Pancreas (tissue), 10 donors: ENCODE data around the gene PML. TPM values are rescaled to one million over a fixed set of nuclear protein-coding genes. Genes with fewer than 3 reads are reported as not detected.
"Not testable (repeated sequence)": the region's sequence is repeated elsewhere in the genome, so short reads cannot be mapped to it uniquely, and the experiment has no call there.

Experiments
- ATAC-seq, 4 donors: fragments of 200-7000 bp; cut with Tn5 transposase; one replicate each; pipeline versions ENCODE4 v1.8.0 to v1.9.1; 2020; ENCODE audit warnings: mild to moderate bottlenecking in 4 of 4, moderate library complexity in 4 of 4
- DNase-seq, 6 donors: peaks; one replicate each; pipeline ENCODE4 v3.0.0-alpha.2; 2020
- FAIRE-seq: peaks from 2 replicates; lab custom pipeline; 2012; peaks lifted over from hg19 to GRCh38; lab: Jason Lieb, UNC
- H3K27ac ChIP-seq, 4 donors: fragments of 200-600 bp; sonication (generic); 1 replicate in 3 of 4; 2 replicates in 1 of 4; pipeline versions ENCODE4 v1.5.0 to v1.8.0; 2020
- H3K27me3 ChIP-seq, 4 donors: fragments of 200-600 bp; one replicate each; pipeline ENCODE4 v1.8.0; 2021
- H3K36me3 ChIP-seq, 3 donors: fragments of 200-600 bp; sonication (generic) in 1 of 3; one replicate each; pipeline versions ENCODE4 v1.5.0 to v1.8.0; 2020 to 2021
- H3K4me1 ChIP-seq, 3 donors: fragments of 200-600 bp; one replicate each; pipeline ENCODE4 v1.8.0; 2021
- H3K4me3 ChIP-seq, 4 donors: fragments of 200-600 bp; sonication (generic) in 2 of 4; one replicate each; pipeline versions ENCODE4 v1.5.0 to v1.8.0; 2020 to 2021
- H3K9me3 ChIP-seq, 4 donors: fragments of 200-600 bp; one replicate each; pipeline ENCODE4 v1.8.0; 2021
- WGBS, 2 donors: extraction: QIAGEN DNeasy Blood & Tissue Kit; methylation state at CpG; one replicate each; pipeline ENCODE4 v1.1.7; 2013; 5-methylcytosine and 5-hydroxymethylcytosine counted together
- intact Hi-C, 3 donors: fragments of 100-400 bp; cut with DNase I; formaldehyde crosslinking; loops; one replicate each; pipeline versions ENCODE4 v1.11.1 to v1.14.2; 2022
- polyA plus RNA-seq, 2 donors: library from polyadenylated mRNA; stranded (reverse); fragments of 200-250 nt; gene quantifications; one replicate each; pipeline ENCODE4 v1.2.3, GENCODE V29; 2013
- total RNA-seq, 6 donors: library from RNA; stranded (reverse); fragmentation: NEBNext Ultra II Directional in 4 of 6; extraction: Animal tissue kit (Norgen Biotek cat#: 25700) in 4 of 6; gene quantifications; one replicate each; pipeline versions ENCODE4 v1.2.1 to v1.2.4, GENCODE V29; 2021 to 2023
- TF ChIP-seq, protein P1 (sequence below), 4 donors: fragments of 200-600 bp; sonication (generic) in 3 of 4; IDR thresholded peaks; one replicate each; pipeline versions ENCODE4 v1.5.0 to v1.8.0; 2021; ENCODE audit warnings: antibody characterized with exemption in 4 of 4
- donor health status: healthy with polysubstance abuse.
- donor health status: DM: no; HTN: no; CAD: no; lungs with moderate emphysema.
- donor health status: DM: no; HTN: no; CAD: no.
- donor health status: control.
- donor health status: control.
- donor health status: Bipolar disorder and iron deficiency.
- donor health status: DM: yes; HTN: yes; CAD: no.
- donor health status: DM: no; HTN: no; CAD: no.
- donor health status: DM: no; HTN: no; CAD: no.
- donor health status: DM: yes; HTN: yes; CAD: no.

The PML gene
- total and polyA plus RNA-seq, 8 donors, result 10.6 to 31.7 (median 15.4) TPM

DNA sequence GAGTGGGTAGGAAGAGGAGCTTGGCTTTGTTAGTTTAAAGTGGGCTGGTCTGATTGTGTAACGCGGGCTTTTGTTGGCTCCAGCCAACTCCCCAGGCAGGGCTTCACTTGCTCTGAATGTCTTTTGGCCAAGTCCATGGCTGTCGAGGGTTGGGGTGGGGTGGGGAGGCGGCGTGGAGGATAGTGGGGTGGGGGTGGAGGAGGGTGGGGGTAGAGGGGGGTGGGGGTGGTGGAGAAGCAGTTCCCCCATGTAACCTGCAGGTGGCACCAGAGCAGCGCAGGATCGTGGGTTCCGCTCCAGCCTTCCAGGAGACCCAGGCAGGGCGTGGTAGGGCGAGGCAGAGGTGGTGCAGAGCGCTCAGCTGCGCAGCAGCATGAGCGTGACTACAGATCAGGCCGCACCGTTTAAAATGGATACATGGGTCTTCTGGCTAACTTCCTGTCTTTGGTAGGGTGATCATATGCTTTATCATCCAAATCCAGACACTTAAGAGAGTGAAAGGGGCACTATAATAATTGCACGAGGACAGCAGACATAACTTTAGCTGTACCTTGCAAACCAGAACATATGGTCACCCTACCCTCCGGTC lies 59.5 kb downstream of the PML start:
- peak; percentile 83 to 94 (median 90) for ATAC-seq
- Histone ChIP-seq H3K27me3 (no peaks in the 10 kb centered on the region), H3K27ac (no peak overlapping the region), H3K4me1 (peaks cover 0 to 11% (median 0%) of the 10 kb centered on the region in 3 donors), H3K4me3 (no peak overlapping the region), H3K9me3 (no peaks in the 10 kb centered on the region), H3K36me3 (no peaks in the 10 kb centered on the region)
- no peak for FAIRE-seq
- TF ChIP-seq, protein P1, sequence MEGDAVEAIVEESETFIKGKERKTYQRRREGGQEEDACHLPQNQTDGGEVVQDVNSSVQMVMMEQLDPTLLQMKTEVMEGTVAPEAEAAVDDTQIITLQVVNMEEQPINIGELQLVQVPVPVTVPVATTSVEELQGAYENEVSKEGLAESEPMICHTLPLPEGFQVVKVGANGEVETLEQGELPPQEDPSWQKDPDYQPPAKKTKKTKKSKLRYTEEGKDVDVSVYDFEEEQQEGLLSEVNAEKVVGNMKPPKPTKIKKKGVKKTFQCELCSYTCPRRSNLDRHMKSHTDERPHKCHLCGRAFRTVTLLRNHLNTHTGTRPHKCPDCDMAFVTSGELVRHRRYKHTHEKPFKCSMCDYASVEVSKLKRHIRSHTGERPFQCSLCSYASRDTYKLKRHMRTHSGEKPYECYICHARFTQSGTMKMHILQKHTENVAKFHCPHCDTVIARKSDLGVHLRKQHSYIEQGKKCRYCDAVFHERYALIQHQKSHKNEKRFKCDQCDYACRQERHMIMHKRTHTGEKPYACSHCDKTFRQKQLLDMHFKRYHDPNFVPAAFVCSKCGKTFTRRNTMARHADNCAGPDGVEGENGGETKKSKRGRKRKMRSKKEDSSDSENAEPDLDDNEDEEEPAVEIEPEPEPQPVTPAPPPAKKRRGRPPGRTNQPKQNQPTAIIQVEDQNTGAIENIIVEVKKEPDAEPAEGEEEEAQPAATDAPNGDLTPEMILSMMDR (IDR thresholded peaks at IDR 0.05), result peak; percentile 15 to 35 (median 22)
- intact Hi-C loops, result loop anchor here in 1 of 3 donors (10.0 kb wide), 1 partner anchor 271 kb away; no protein-coding TSS in a partner anchor
- 8 to 10% methylated on average over 17 of the region's 17 CpGs for WGBS, 2 donors
- DNase-seq, result peak; percentile 53 to 85 (median 69)

DNA sequence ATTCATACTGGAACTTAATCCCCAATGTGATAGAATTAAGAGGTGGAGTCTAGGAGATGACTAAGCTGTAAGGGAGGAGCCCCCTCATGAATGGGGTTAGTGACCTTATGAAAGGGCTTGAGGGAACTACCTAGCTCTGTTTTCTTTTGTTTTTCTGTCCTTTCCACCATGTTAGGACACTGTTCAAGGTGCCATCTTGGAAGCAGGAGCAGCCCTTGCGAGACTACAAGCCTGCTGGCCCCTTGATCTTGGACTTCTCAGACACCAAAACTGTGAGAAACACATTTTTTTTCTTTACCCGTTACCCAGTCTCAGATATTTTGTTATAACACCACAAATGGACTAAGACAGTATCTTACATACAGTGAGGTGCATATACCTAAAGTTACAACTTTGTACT lies 61.3 kb downstream of the PML start:
- Histone ChIP-seq H3K4me1 (peaks cover 0 to 6% (median 0%) of the 10 kb centered on the region in 3 donors), H3K4me3 (no peak overlapping the region), H3K27ac (no peak overlapping the region), H3K36me3 (no peaks in the 10 kb centered on the region), H3K27me3 (no peaks in the 10 kb centered on the region), H3K9me3 (no peaks in the 10 kb centered on the region)
- DNase-seq, result no peak
- ATAC-seq, result no peak
- intact Hi-C loops, result loop anchor here in 1 of 3 donors (10.0 kb wide), 1 partner anchor 269 kb away; no protein-coding TSS in a partner anchor
- TF ChIP-seq, protein P1 (IDR thresholded peaks at IDR 0.05), result no peak
- no peak for FAIRE-seq
- 72 to 80% methylated on average over 2 of the region's 2 CpGs for whole genome bisulfite sequencing, 2 donors

DNA sequence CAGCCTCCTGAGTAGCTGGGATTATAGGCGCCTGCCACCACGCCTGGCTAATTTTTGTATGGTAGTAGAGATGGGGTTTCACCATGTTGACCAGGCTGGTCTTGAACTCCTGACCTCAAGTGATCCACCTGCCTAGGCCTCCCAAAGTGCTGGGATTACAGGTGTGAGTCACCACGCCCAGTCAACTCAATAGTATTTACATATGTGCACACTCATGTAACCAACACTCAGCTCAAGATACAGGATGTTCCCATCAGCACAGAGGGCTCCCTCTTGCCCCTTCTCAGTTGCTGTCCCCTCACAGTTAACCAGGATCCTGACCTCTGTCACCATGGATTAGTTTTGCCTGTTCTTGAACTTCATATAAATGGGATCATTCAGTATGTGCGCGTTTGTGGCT lies 61.8 kb downstream of the PML start:
- WGBS, 2 donors, result 92 to 96% methylated on average over 5 of the region's 5 CpGs
- not testable (repeated sequence) for ATAC-seq, H3K27me3 ChIP-seq, H3K4me3 ChIP-seq, FAIRE-seq, H3K9me3 ChIP-seq, H3K27ac ChIP-seq, H3K36me3 ChIP-seq, H3K4me1 ChIP-seq
- DNase-seq, result peak in 1 of 6 donors; percentile 12
- intact Hi-C loops, result loop anchor here in 1 of 3 donors (10.0 kb wide), 1 partner anchor 268 kb away; no protein-coding TSS in a partner anchor

DNA sequence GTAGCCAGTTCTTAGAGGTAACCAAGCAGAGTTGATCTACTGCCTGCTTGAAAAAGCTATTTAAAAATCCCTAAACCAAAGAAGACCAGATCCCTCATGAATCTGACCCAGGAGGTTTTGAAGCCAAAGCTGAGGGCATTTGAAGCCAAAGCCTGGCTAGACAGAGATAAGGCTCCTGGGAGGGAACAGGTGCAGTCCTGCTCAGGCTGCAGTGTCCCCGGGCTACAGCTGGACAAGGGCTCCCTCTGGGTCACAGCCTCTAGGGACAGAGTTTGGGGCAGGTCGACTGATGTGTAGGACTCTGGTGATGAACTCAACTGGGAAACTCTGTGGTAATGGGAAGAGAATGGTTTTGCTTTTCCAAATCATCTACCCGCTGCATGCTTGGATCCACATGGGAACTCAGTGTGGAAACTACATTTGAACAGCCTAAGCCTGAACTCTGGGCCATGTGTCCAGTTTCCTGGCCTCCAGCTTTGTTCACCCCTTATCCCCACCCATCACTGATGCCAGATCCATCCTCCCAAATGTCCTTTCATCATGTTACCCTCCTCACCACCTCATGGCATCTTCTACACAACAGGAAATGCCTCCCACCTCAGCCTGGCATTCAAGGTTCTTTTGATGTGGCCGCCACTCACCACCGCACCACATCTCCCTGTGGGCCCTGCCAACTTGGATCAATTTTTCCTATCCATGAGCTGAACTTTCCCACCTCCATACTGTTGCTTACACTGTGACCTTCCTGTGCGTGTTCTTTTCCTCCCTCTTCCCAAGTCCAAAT lies 64.7 kb downstream of the PML start:
- H3K27ac ChIP-seq, H3K27me3 ChIP-seq, H3K4me1 ChIP-seq, FAIRE-seq, H3K36me3 ChIP-seq, H3K9me3 ChIP-seq, H3K4me3 ChIP-seq: not testable (repeated sequence)
- DNase-seq (peak in 2 of 6 donors; percentile 24 to 54), ATAC-seq (peak in 3 of 4 donors; percentile 45 to 77 (median 50))
- intact Hi-C loops, result loop anchor here in 1 of 3 donors (10.0 kb wide), 1 partner anchor 266 kb away; no protein-coding TSS in a partner anchor
- WGBS, 2 donors, result 59 to 67% methylated on average over 6 of the region's 6 CpGs

DNA sequence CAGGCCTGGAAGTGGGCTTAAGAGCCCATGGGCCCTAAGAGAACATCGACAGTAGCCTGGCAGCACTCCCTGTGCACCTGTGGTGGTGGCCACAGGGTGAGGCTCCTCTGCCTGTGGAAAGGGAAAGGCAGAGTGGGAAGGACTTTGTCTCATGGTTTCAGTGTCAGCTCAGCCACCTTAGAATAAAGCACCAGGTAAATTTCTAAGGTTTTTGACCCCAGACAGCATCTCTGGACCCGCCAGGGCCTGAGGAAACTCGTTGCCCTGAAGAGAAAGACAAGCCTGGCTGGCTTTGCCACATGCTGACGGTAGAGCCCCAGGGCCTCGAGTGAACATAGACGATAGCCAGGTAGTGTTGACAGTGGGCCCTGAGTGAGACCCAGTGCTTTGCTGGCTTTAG lies 65.7 kb downstream of the PML start:
- H3K9me3 ChIP-seq, result no peaks in the 10 kb centered on the region
- no peak for FAIRE-seq
- H3K36me3 ChIP-seq, result no peaks in the 10 kb centered on the region
- TF ChIP-seq, protein P1 (IDR thresholded peaks at IDR 0.05), result no peak
- no peak overlapping the region for H3K27ac ChIP-seq
- WGBS, 2 donors, result 83 to 88% methylated on average over 6 of the region's 6 CpGs
- no peak overlapping the region for H3K4me3 ChIP-seq
- no peak for DNase-seq
- no peak for ATAC-seq
- intact Hi-C loops, result no loop called here
- H3K4me1 ChIP-seq, result no peaks in the 10 kb centered on the region
- no peaks in the 10 kb centered on the region for H3K27me3 ChIP-seq
